GM19395 (cell line): ENCODE data around the gene GRK2.
"Not testable (repeated sequence)": the region's sequence is repeated elsewhere in the genome, so short reads cannot be mapped to it uniquely, and the experiment has no call there.

Experiments
- ATAC-seq: cut with Tn5 transposase; IDR thresholded peaks from one replicate; pipeline ENCODE4 v1.9.1; 2021; ENCODE audit warnings: mild to moderate bottlenecking, moderate library complexity; ENCODE audit not compliant: unreplicated experiment

The GRK2 gene

GRCh38 chr11:67266449-67267187 is at the start of gene GRK2:
GRK2 (plus strand) TSS chr11:67266473; CDS start chr11:67266700, 227 bp downstream.
- no peak for ATAC-seq

- no peak for ATAC-seq
Observed at GRCh38 chr11:67227726-67228125, 38.5 kb upstream of the GRK2 start.

GRCh38 chr11:67230406-67230805 is 35.9 kb upstream of the GRK2 start:
- ATAC-seq, result no peak

GRCh38 chr11:67230886-67231285 is 35.4 kb upstream of the GRK2 start:
- no peak for ATAC-seq

DNA sequence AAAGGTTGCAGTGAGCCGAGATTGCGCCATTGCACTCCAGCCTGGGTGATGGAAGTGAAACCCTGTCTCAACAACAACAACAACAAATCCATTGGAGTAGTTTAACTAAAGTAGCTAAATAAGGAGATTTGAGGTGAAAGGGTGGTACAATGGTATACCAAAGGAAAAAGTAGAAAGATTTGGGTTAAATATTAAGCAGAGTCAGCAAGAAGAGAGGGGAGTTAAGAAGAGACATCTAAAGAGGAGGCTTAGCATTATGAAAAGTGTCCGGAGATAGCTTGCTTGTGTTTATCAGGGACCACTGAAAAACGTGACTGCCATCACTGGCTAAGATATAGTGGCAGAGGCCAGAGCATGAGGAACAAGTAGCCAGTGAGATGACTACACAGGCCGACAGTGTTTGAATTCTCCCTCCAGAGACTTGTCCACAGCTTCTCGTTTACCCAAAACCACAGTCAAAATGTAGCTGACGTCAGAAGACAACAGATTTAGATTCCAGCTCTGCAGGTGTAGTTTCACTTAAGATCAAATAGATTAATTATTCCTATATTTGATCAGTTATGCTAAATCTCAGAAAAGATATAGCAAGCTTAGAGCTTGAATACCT is 32.6 kb upstream of the GRK2 start:
- ATAC-seq, result no peak

DNA sequence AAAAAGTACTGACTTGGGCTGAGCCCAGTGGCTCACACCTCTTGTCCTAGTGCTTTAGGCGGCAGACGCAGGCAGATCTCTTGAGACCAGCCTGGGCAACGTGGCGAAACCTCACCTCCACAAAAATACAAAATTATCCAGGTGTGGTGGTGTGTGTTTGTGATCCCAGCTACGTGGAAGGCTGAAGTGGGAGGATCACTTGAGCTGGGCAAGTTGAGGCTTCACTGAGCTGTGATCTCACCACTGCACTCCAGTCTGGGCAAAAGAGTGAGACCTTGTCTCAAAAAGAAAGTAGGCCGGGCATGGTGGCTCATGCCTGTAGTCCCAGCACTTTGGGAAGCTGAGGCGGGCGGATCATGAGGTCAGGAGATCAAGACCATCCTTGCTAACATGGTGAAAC is 31.7 kb upstream of the GRK2 start:
- ATAC-seq, result not testable (repeated sequence)

DNA sequence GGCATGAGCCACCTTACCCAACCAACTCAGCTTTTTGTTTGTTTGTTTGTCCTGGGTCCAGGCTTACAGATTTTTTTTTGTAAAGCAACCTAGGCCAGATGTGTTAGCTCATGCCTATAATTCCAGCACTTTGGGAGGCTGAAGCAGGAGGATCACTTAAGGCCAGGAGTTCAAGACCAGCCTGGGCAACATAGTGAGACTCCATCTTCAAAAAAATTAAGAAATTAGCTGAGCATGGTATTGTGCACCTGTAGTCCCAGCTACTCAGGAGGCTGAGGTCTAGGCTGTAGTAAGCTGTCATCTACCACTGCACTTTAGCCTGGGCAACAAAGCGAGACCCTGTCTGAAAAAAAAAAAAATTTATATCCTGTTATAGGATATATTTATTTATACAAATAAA is 28.7 kb upstream of the GRK2 start:
- no peak for ATAC-seq

- no peak for ATAC-seq
Observed at GRCh38 chr11:67238894-67239782, 27.1 kb upstream of the GRK2 start.

DNA sequence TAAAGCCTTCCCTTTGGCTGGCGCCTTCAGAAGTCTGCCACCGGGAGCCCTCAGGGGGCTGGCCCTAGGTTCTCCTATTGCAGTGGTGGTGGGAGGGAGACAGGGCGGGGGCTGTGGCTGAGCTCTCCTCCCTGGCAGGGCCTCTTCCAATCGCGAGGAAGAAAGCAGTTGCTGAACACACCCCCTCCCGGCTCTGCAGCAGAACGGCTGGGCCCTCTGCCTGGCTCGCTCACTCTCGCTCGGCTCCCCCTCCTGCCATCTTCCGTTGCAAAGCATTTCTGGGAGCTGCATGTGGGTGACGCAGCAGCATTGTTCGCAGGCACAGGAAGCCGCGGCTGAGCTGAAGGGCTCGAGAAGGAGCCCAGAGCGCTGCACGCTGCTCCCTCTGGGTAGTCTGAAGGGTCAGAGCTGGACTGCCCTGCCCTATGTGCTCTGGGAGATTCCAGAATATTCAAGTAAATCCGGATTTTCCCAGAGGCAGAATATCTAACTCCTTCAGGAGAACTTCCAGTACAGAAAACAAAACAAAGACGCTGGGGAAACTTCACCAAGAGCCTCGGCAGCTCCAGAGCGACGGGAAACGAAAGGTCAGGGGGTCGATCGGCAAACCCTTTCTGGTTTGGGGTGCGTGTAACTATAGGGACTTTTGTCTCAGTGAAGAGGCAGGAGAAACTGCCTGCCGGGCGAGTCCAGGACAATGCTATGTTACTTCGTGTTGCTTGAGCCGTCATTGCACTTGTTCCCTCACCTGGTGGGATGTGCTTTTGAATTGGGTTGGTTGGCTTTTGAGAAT is 26.3 kb upstream of the GRK2 start:
- ATAC-seq, result peak; percentile 81

DNA sequence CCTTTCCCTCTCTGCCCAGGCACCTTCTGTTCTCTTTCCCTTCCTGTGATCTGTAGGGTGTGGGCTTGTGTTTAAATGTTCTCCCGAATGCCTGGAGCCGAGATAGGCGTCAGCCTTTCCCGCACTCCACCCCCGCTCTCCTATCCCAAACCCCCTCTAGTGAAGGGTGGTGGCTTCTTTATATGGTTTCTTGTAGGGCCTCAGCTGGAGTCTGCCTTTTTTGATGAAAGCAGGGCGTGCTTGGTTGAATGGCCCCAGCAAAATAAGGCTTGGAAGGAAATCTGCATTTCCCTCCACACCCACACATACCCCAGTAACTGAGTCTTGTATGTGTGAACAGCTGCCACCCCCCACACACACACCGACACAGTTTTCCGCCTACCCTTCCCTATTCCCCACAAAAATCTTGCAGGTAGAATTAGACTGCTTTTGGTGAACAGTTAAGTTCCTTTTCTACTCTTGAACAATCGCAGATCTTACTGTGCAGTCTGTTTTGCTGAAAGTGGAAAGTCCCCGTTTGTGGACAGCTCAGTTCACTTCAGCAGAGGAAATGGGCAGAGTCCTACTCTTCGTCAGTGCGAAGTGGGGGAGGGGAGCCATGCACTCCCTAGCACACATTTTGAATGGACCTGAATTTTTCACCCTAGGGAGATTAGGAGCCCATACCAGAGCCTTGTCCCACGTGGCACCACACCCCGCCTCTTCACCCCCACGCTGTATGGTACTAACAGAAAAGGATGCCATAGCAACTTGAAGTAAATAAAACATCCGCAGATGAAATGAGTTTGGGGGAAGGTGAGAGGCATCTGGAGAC is 25.5 kb upstream of the GRK2 start:
- ATAC-seq, result peak; percentile 37

DNA sequence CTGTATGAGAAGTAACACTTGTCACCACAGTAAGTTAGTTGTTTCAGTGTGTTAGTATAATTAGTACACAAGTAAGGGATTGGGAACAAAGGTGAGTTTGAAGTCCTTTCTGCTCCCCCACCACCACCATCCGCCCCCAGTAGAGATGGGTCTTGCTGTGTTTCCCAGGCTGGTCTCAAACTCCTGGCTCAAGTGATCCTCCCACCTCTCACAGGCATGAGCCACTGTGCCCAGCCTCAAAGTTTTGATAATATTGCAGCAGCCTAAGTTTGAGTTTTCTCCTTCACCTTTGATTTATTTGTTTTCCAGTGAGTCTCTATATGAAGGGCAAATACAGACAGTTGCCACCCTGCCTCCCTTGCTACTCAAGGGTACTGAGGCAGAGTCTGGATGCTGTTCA is 23.7 kb upstream of the GRK2 start:
- no peak for ATAC-seq

GRCh38 chr11:67243051-67243450 is 23.2 kb upstream of the GRK2 start:
- no peak for ATAC-seq

GRCh38 chr11:67245046-67245445 is 21.2 kb upstream of the GRK2 start:
- no peak for ATAC-seq

- ATAC-seq, result no peak
Observed at GRCh38 chr11:67247946-67248550, 18.2 kb upstream of the GRK2 start.

- no peak for ATAC-seq
Observed at GRCh38 chr11:67248653-67249052, 17.6 kb upstream of the GRK2 start.

DNA sequence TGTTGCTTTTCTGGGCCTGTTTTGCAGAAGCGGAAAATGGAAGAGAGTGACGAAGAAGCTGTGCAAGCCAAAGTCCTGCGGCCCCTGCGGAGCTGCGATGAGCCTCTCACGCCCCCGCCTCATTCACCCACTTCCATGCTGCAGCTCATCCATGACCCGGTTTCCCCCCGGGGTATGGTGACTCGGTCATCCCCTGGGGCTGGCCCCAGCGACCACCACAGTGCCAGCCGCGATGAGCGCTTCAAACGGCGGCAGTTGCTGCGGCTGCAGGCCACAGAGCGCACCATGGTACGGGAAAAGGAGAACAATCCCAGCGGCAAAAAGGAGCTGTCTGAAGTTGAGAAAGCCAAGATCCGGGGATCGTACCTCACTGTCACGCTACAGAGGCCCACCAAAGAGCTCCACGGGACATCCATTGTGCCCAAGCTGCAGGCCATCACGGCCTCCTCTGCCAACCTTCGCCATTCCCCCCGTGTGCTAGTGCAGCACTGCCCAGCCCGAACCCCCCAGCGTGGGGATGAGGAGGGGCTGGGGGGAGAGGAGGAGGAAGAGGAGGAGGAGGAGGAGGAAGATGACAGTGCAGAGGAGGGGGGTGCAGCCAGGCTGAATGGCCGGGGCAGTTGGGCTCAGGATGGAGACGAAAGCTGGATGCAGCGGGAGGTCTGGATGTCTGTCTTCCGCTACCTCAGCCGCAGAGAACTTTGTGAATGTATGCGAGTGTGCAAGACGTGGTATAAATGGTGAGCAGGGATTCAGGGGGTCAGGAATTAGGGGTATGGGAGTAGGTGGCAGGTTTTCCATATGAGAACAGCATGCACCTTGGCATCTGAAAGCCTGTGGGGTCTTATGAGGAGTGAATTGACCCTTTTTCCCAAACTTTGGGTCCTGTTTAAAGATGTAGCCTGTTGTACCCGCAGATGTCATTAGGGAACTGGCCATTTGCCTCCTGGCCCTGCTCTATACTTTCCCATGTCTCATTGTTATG is 15.9 kb upstream of the GRK2 start:
- no peak for ATAC-seq

DNA sequence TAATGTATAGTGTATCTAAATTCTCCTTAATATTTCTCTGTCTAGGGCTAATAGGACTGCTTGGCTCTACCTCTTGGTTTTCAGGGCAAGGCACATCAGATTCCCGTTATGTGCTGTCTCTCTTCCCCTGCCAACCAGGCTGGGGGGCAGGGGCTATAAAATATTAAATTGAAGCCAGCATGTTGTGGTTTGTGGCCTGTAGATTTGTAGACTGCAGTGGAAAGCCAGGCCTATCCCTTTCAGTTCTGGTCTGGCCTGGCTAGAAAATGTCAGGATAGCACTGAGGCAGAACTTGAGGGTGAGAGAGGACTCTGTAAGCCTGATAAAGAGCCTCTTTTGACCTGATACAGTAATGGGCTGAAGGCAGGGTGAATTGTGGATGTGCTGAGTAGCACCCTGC is 14.4 kb upstream of the GRK2 start:
- ATAC-seq, result no peak

GRCh38 chr11:67252831-67253239 is 13.4 kb upstream of the GRK2 start:
- ATAC-seq, result no peak
